ENCODE data around the gene CNTN3. TPM values are rescaled to one million over a fixed set of nuclear protein-coding genes. Genes with fewer than 3 reads are reported as not detected.

Gene CNTN3
- total RNA-seq, 1 experiment from 2014 or later, result not detected

- Histone ChIP-seq H3K9me3 (ENCODE audit: control insufficient read depth in 1 of 2, insufficient read depth in 1 of 2, low read depth in 1 of 2, low read length in 2 of 2) (peaks cover 7 to 21% of the 10 kb centered on the region in 2 experiments; a peak in 2 of 4 replicates), H3K9me2 (ENCODE audit: insufficient read depth) (no peaks in the 10 kb centered on the region), H2AFZ (ENCODE audit: low read depth, low read length, poor library complexity, severe bottlenecking) (no peak overlapping the region), H4K20me1 (ENCODE audit: insufficient read depth) (no peaks in the 10 kb centered on the region), H3K4me2 (ENCODE audit: low read length) (no peak overlapping the region), H3K27ac (ENCODE audit: low read depth, low read length) (no peak overlapping the region), H3K4me1 (ENCODE audit: control insufficient read depth in 1 of 2, insufficient read depth in 2 of 2, low read length in 2 of 2) (no peaks in the 10 kb centered on the region), H3K79me2 (ENCODE audit: insufficient read depth, low read length) (no peaks in the 10 kb centered on the region), H3K4me3 (replicated peaks in 1 of 2; ENCODE audit: low read depth in 1 of 2, low read length in 2 of 2) (no peak overlapping the region), H3K36me3 (ENCODE audit: control insufficient read depth in 1 of 2, insufficient read depth in 2 of 2, low read length in 2 of 2) (no peaks in the 10 kb centered on the region), H3K27me3 (ENCODE audit: insufficient read depth, low read length) (no peaks in the 10 kb centered on the region), H3K9ac (ENCODE audit: low read length) (no peak overlapping the region)
- intact Hi-C loops (cut with micrococcal nuclease), result no loop called here
- ChIA-PET RAD21 (ENCODE audit: low non-redundant PET in 1 of 2, low total read pairs in 2 of 2, uncharacterized antibody in 2 of 2, unreplicated experiment in 2 of 2) (no interaction called here), POLR2A (no interaction called here), CTCF (no interaction called here)
- TF ChIP-seq ELF1 (IDR thresholded peaks at IDR 0.05; ENCODE audit: borderline replicate concordance, low read depth) (no peak), REST (IDR thresholded peaks at IDR 0.05; ENCODE audit: low read depth) (no peak), ZNF274 (IDR thresholded peaks at IDR 0.05; ENCODE audit: low read depth, low read length) (no peak), SIN3A (IDR thresholded peaks at IDR 0.05; ENCODE audit: low read depth) (no peak), CBX3 (IDR thresholded peaks at IDR 0.05; ENCODE audit: low read depth) (no peak), YY1 (IDR thresholded peaks at IDR 0.05; ENCODE audit: extremely low read depth, insufficient replicate concordance, low read depth, low read length) (no peak)
- no TSS peak for BruUV-seq (replicated peaks)
- no peak for DNase-seq (ENCODE audit: low read depth, low spot score)
- no peak for ATAC-seq
These were observed 31.6 kb upstream of the CNTN3 start for GRCh38 chr3:74646094-74646493.

- Histone ChIP-seq H3K27ac (ENCODE audit: low read depth, low read length) (no peak overlapping the region), H3K4me3 (replicated peaks in 1 of 2; ENCODE audit: low read depth in 1 of 2, low read length in 2 of 2) (no peak overlapping the region), H3K4me2 (ENCODE audit: low read length) (no peak overlapping the region), H3K9me2 (ENCODE audit: insufficient read depth) (no peaks in the 10 kb centered on the region), H3K4me1 (ENCODE audit: control insufficient read depth in 1 of 2, insufficient read depth in 2 of 2, low read length in 2 of 2) (no peaks in the 10 kb centered on the region), H3K9ac (ENCODE audit: low read length) (no peak overlapping the region), H3K79me2 (ENCODE audit: insufficient read depth, low read length) (no peaks in the 10 kb centered on the region), H3K36me3 (ENCODE audit: control insufficient read depth in 1 of 2, insufficient read depth in 2 of 2, low read length in 2 of 2) (no peaks in the 10 kb centered on the region), H3K9me3 (ENCODE audit: control insufficient read depth in 1 of 2, insufficient read depth in 1 of 2, low read depth in 1 of 2, low read length in 2 of 2) (peaks cover 5 to 21% of the 10 kb centered on the region in 2 experiments; a peak in 2 of 4 replicates), H4K20me1 (ENCODE audit: insufficient read depth) (no peaks in the 10 kb centered on the region), H3K27me3 (ENCODE audit: insufficient read depth, low read length) (no peaks in the 10 kb centered on the region), H2AFZ (ENCODE audit: low read depth, low read length, poor library complexity, severe bottlenecking) (no peak overlapping the region)
- no peak for TF ChIP-seq CEBPB (IDR thresholded peaks at IDR 0.05; ENCODE audit: low read depth)
- TF ChIP-seq ZNF274 (IDR thresholded peaks at IDR 0.05; ENCODE audit: low read depth, low read length), result no peak
- RAD21 ChIA-PET (ENCODE audit: low non-redundant PET in 1 of 2, low total read pairs in 2 of 2, uncharacterized antibody in 2 of 2, unreplicated experiment in 2 of 2), result no interaction called here
- BruUV-seq (replicated peaks), result no TSS peak
- POLR2A ChIA-PET, result no interaction called here
- DNase-seq (ENCODE audit: low read depth, low spot score) (no peak), ATAC-seq (no peak)
- CTCF ChIA-PET, result no interaction called here
- intact Hi-C loops (cut with micrococcal nuclease), result no loop called here
These were observed 29.2 kb upstream of the CNTN3 start for GRCh38 chr3:74643636-74644035.
